ENCODE measurements around the gene SPAST. TPM values are rescaled to one million over a fixed set of nuclear protein-coding genes. Genes with fewer than 3 reads are reported as not detected.
"Not testable (repeated sequence)": the region's sequence is repeated elsewhere in the genome, so short reads cannot be mapped to it uniquely, and the experiment has no call there.

The SPAST gene
- total RNA-seq, 1 experiment from 2014 or later: 20.4 TPM

DNA sequence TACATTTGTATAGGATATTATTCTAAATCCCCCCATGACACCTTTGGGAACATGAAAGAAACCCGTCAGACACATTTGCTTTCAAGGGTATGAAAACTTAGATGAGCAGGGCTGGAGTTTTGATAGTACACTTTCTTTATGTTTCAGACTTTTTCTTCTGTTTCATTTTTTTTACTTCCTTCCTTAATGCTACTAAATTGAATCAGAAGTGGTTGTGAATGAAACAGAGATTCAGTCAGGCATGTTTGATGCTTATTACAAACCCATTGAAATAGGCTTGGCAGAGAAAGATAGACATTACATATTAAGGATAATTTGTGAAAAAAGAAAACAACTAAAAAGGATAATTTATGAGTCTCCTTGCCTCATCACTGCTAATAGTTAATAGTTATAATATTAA is 129.1 kb downstream of the SPAST start:
- H3K36me3 Mint-ChIP-seq (ENCODE audit: insufficient read depth, unreplicated experiment): peaks cover 48% of the 10 kb centered on the region
- BruUV-seq (replicated peaks): no TSS peak
- no peaks in the 10 kb centered on the region for H3K4me1 Mint-ChIP-seq (ENCODE audit: insufficient read depth, unreplicated experiment)
- intact Hi-C loops (cut with micrococcal nuclease): no loop called here
- no peak overlapping the region for H3K27ac Mint-ChIP-seq (ENCODE audit: low read depth, unreplicated experiment)
- H3K9me3 Mint-ChIP-seq (ENCODE audit: unreplicated experiment): no peaks in the 10 kb centered on the region
- POLR2A ChIA-PET: interaction anchor here (0.6 to 0.7 kb wide), 2 partner anchors 127 to 311 kb away, joined by 3 to 4 read pairs; no protein-coding TSS in a partner anchor
- H3K4me3 Mint-ChIP-seq (ENCODE audit: unreplicated experiment): no peak overlapping the region
- no peaks in the 10 kb centered on the region for H3K27me3 Mint-ChIP-seq (ENCODE audit: insufficient read depth, unreplicated experiment)
- TF ChIP-seq, protein P1, sequence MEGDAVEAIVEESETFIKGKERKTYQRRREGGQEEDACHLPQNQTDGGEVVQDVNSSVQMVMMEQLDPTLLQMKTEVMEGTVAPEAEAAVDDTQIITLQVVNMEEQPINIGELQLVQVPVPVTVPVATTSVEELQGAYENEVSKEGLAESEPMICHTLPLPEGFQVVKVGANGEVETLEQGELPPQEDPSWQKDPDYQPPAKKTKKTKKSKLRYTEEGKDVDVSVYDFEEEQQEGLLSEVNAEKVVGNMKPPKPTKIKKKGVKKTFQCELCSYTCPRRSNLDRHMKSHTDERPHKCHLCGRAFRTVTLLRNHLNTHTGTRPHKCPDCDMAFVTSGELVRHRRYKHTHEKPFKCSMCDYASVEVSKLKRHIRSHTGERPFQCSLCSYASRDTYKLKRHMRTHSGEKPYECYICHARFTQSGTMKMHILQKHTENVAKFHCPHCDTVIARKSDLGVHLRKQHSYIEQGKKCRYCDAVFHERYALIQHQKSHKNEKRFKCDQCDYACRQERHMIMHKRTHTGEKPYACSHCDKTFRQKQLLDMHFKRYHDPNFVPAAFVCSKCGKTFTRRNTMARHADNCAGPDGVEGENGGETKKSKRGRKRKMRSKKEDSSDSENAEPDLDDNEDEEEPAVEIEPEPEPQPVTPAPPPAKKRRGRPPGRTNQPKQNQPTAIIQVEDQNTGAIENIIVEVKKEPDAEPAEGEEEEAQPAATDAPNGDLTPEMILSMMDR (IDR thresholded peaks at IDR 0.05; ENCODE audit: unreplicated experiment): no peak
- no peak for DNase-seq (ENCODE audit: unreplicated experiment)
- CTCF ChIA-PET: no interaction called here

DNA sequence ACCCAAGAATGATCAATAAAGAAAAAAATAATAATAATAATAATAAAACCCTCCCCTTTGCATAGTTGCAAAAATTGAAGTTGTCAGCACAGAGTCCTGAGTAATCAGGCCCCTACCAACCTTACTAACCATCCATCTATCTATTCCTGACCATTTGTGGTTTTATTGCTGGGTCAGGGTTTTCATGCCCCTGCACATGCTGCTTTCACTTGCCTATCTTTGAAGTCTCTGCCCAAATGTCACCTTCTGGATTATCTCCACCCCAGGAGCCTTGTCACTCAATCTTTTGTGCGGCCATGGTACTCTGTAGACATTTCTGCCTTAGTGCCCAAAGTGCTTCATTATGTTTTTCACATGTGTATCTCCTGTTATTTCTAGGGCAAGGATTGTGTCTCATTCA is 137.5 kb downstream of the SPAST start:
- Mint-ChIP-seq H3K27ac (ENCODE audit: low read depth, unreplicated experiment) (no peak overlapping the region), H3K36me3 (ENCODE audit: insufficient read depth, unreplicated experiment) (peaks cover 75% of the 10 kb centered on the region), H3K4me3 (ENCODE audit: unreplicated experiment) (no peak overlapping the region), H3K4me1 (ENCODE audit: insufficient read depth, unreplicated experiment) (no peaks in the 10 kb centered on the region), H3K27me3 (ENCODE audit: insufficient read depth, unreplicated experiment) (no peaks in the 10 kb centered on the region), H3K9me3 (ENCODE audit: unreplicated experiment) (no peaks in the 10 kb centered on the region)
- DNase-seq (ENCODE audit: unreplicated experiment): no peak
- ChIA-PET POLR2A (interaction anchor here (1.7 kb wide), 1 partner anchor 12 kb away, joined by 4 read pairs; no protein-coding TSS in a partner anchor), CTCF (no interaction called here)
- intact Hi-C loops (cut with micrococcal nuclease): no loop called here
- TF ChIP-seq, protein P1 (IDR thresholded peaks at IDR 0.05; ENCODE audit: unreplicated experiment): no peak
- BruUV-seq (replicated peaks): no TSS peak

DNA sequence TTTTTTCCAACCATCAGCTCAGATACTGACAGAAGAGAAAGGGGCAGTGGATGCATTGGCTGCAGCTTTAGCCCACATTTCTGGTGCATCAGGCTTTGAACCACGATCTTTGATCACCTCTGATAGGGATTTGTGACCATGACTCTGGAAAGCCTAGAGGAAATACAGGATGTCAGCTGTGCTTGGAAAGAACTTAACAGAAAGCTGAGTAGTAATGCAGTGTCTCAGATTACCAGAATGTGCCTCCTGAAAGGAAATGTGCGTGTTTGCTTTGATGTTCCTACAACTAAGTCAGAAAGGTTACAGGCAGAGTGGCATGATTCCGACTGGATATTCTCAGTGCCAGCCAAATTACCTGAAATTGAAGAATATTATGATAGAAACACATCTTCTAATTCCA is 140.1 kb downstream of the SPAST start:
- CTCF ChIA-PET; BruUV-seq (replicated peaks): not testable (repeated sequence)

More for the DNA sequence above, 140.1 kb downstream of the SPAST start:
- H3K4me1 Mint-ChIP-seq (ENCODE audit: insufficient read depth, unreplicated experiment); intact Hi-C loops (cut with micrococcal nuclease); H3K9me3 Mint-ChIP-seq (ENCODE audit: unreplicated experiment); H3K27me3 Mint-ChIP-seq (ENCODE audit: insufficient read depth, unreplicated experiment); DNase-seq (ENCODE audit: unreplicated experiment); H3K4me3 Mint-ChIP-seq (ENCODE audit: unreplicated experiment): not testable (repeated sequence)
- H3K27ac Mint-ChIP-seq (ENCODE audit: low read depth, unreplicated experiment): peak overlapping the region; percentile 11
- POLR2A ChIA-PET: interaction anchor here (2.0 kb wide), 1 partner anchor 38 kb away, joined by 6 read pairs; the partner anchor contains the start of gene SLC30A6
- peaks cover 69% of the 10 kb centered on the region for H3K36me3 Mint-ChIP-seq (ENCODE audit: insufficient read depth, unreplicated experiment)

Other genes starting within 250 kb of the SPAST start
- gene MEMO1, start 52.5 kb upstream of the SPAST start, total RNA-seq (2022): 43.0 and 54.6 TPM in 2 replicates
- gene DPY30, start 23.8 kb upstream of the SPAST start, total RNA-seq (2022): 52.1 and 54.7 TPM in 2 replicates
- gene SLC30A6, start 102.3 kb downstream of the SPAST start, total RNA-seq (2022): 21.8 and 32.2 TPM in 2 replicates
- gene NLRC4, start 201.3 kb downstream of the SPAST start, total RNA-seq (2022): 0.12 and 0.27 TPM in 2 replicates
- gene YIPF4, start 214.3 kb downstream of the SPAST start, total RNA-seq (2022): 67.6 and 90.3 TPM in 2 replicates

All from MCF 10A (cell line).